ENCODE measurements around the gene MZF1. TPM values are rescaled to one million over a fixed set of nuclear protein-coding genes. Genes with fewer than 3 reads are reported as not detected.
A peak's percentile ranks its signal among the peaks of the same experiment; 100 is the strongest.

The MZF1 gene
- total RNA-seq, 1 donor from 2014 or later = 30.9 TPM

GRCh38 chr19:58519087-58519354 is 54.1 kb downstream of the MZF1 start:
- Mint-ChIP-seq H3K27me3 (ENCODE audit: unreplicated experiment) (no peaks in the 10 kb centered on the region), H3K9me3 (ENCODE audit: unreplicated experiment) (no peaks in the 10 kb centered on the region), H3K4me1 (ENCODE audit: unreplicated experiment) (peaks cover 30% of the 10 kb centered on the region), H3K4me3 (ENCODE audit: unreplicated experiment) (peak overlapping the region; percentile 97), H3K36me3 (ENCODE audit: unreplicated experiment) (peaks cover 10% of the 10 kb centered on the region), H3K27ac (ENCODE audit: unreplicated experiment) (peak overlapping the region; percentile 98)
- peak; percentile 57 for TF ChIP-seq CTCF (IDR thresholded peaks at IDR 0.05)
- peak; percentile 89 for DNase-seq (ENCODE audit: extremely low spot score, unreplicated experiment)

GRCh38 chr19:58518256-58519086 is 54.7 kb downstream of the MZF1 start:
- Mint-ChIP-seq H3K4me1 (ENCODE audit: unreplicated experiment) (peaks cover 30% of the 10 kb centered on the region), H3K4me3 (ENCODE audit: unreplicated experiment) (peak overlapping the region; percentile 97), H3K27me3 (ENCODE audit: unreplicated experiment) (no peaks in the 10 kb centered on the region), H3K9me3 (ENCODE audit: unreplicated experiment) (no peaks in the 10 kb centered on the region), H3K27ac (ENCODE audit: unreplicated experiment) (peak overlapping the region; percentile 98), H3K36me3 (ENCODE audit: unreplicated experiment) (peaks cover 10% of the 10 kb centered on the region)
- TF ChIP-seq CTCF (IDR thresholded peaks at IDR 0.05) = no peak
- no peak for DNase-seq (ENCODE audit: extremely low spot score, unreplicated experiment)

GRCh38 chr19:58516964-58517833 is 55.9 kb downstream of the MZF1 start:
- Mint-ChIP-seq H3K27ac (ENCODE audit: unreplicated experiment) (no peak overlapping the region), H3K9me3 (ENCODE audit: unreplicated experiment) (no peaks in the 10 kb centered on the region), H3K4me3 (ENCODE audit: unreplicated experiment) (peak overlapping the region; percentile 38), H3K27me3 (ENCODE audit: unreplicated experiment) (no peaks in the 10 kb centered on the region), H3K4me1 (ENCODE audit: unreplicated experiment) (peaks cover 30% of the 10 kb centered on the region), H3K36me3 (ENCODE audit: unreplicated experiment) (peaks cover 10% of the 10 kb centered on the region)
- DNase-seq (ENCODE audit: extremely low spot score, unreplicated experiment) = no peak
- TF ChIP-seq CTCF (IDR thresholded peaks at IDR 0.05) = no peak

- no peaks in the 10 kb centered on the region for H3K27me3 Mint-ChIP-seq (ENCODE audit: unreplicated experiment)
- no peaks in the 10 kb centered on the region for H3K9me3 Mint-ChIP-seq (ENCODE audit: unreplicated experiment)
- peaks cover 30% of the 10 kb centered on the region for H3K4me1 Mint-ChIP-seq (ENCODE audit: unreplicated experiment)
- DNase-seq (ENCODE audit: extremely low spot score, unreplicated experiment) = no peak
- H3K27ac Mint-ChIP-seq (ENCODE audit: unreplicated experiment) = no peak overlapping the region
- no peak for TF ChIP-seq CTCF (IDR thresholded peaks at IDR 0.05)
- peaks cover 10% of the 10 kb centered on the region for H3K36me3 Mint-ChIP-seq (ENCODE audit: unreplicated experiment)
- no peak overlapping the region for H3K4me3 Mint-ChIP-seq (ENCODE audit: unreplicated experiment)
These were observed 56.8 kb downstream of the MZF1 start for GRCh38 chr19:58516246-58516836.

GRCh38 chr19:58515259-58515658 is 57.9 kb downstream of the MZF1 start:
- no peaks in the 10 kb centered on the region for H3K27me3 Mint-ChIP-seq (ENCODE audit: unreplicated experiment)
- no peak for DNase-seq (ENCODE audit: extremely low spot score, unreplicated experiment)
- no peak overlapping the region for H3K4me3 Mint-ChIP-seq (ENCODE audit: unreplicated experiment)
- TF ChIP-seq CTCF (IDR thresholded peaks at IDR 0.05) = no peak
- H3K27ac Mint-ChIP-seq (ENCODE audit: unreplicated experiment) = peak overlapping the region; percentile 31
- peaks cover 10% of the 10 kb centered on the region for H3K36me3 Mint-ChIP-seq (ENCODE audit: unreplicated experiment)
- H3K4me1 Mint-ChIP-seq (ENCODE audit: unreplicated experiment) = peaks cover 27% of the 10 kb centered on the region
- H3K9me3 Mint-ChIP-seq (ENCODE audit: unreplicated experiment) = no peaks in the 10 kb centered on the region
